ENCODE measurements around the gene DNAJB9.

GRCh38 chr7:108596560-108596959 is 26.9 kb downstream of the DNAJB9 start:
- TF ChIP-seq CTCF (IDR thresholded peaks at IDR 0.05) (no peak), POLR2A (IDR thresholded peaks at IDR 0.05) (no peak)
